K562 (cell line): Measurements from ENCODE around the gene OSGEP. TPM values are rescaled to one million over a fixed set of nuclear protein-coding genes. Genes with fewer than 3 reads are reported as not detected.
A peak's percentile ranks its signal among the peaks of the same experiment; 100 is the strongest.

Experiments used
- C11orf30 ChIP-seq: fragments of 450-650 bp; IDR thresholded peaks from 2 replicates; pipeline ENCODE4 v1.6.1; 2016; ENCODE audit warnings: low read depth, mild to moderate bottlenecking
- CHD1 ChIP-seq: fragments of 200-600 bp; sonication (generic); IDR thresholded peaks from one replicate; pipeline ENCODE4 v1.6.1; 2012; ENCODE audit warnings: mild to moderate bottlenecking, moderate library complexity, low read length, inconsistent platforms
- FOXM1 ChIP-seq, 2 experiments: fragments of 450-650 bp in 1 of 2; sonication (generic) in 1 of 2; formaldehyde crosslinking in 1 of 2; IDR thresholded peaks; 2 replicates each; pipeline versions ENCODE4 v1.6.1 to v1.9.0; 2017 to 2022; ENCODE audit warnings: low read depth in 2 of 2, mild to moderate bottlenecking in 2 of 2, missing genetic modification reagents in 1 of 2, moderate library complexity in 1 of 2
- HIVEP1 ChIP-seq: fragments of 250-450 bp; sonication (Bioruptor Pico); IDR thresholded peaks from 2 replicates; pipeline ENCODE4 v1.4.0; 2020; ENCODE audit warnings: mild to moderate bottlenecking
- KAT2B ChIP-seq: IDR thresholded peaks from one replicate; pipeline ENCODE4 v1.6.1; 2012; ENCODE audit warnings: low read depth, mild to moderate bottlenecking, control low read depth, inconsistent platforms, low read length, moderate library complexity
- KDM4B ChIP-seq, 2 experiments: fragments of 450-650 bp in 1 of 2; sonication (generic) in 1 of 2; IDR thresholded peaks; 2 replicates each; pipeline ENCODE4 v1.6.1; 2016 to 2017; ENCODE audit warnings: borderline replicate concordance in 2 of 2, antibody characterized with exemption in 1 of 2, low read depth in 1 of 2, mild to moderate bottlenecking in 1 of 2
- PRPF4 ChIP-seq: fragments of 200-400 bp; formaldehyde crosslinking; IDR thresholded peaks from one replicate; pipeline ENCODE4 v1.6.1; 2017; ENCODE audit warnings: low read length, low read depth, mild to moderate bottlenecking; ENCODE audit not compliant: insufficient read depth, poor library complexity, severe bottlenecking
- STAT5A ChIP-seq: IDR thresholded peaks from 2 replicates; pipeline ENCODE4 v1.6.1; 2012; ENCODE audit warnings: low read length, inconsistent platforms, borderline replicate concordance
- SUPT5H ChIP-seq: fragments of 450-650 bp; IDR thresholded peaks from 2 replicates; pipeline ENCODE4 v1.6.1; 2016
- TCF7 ChIP-seq: sonication (generic); IDR thresholded peaks from 2 replicates; pipeline ENCODE4 v1.6.1; 2016; ENCODE audit warnings: antibody characterized with exemption, borderline replicate concordance
- TEAD1 ChIP-seq, 2 experiments: fragments of 450-650 bp in 1 of 2; sonication (generic) in 1 of 2; formaldehyde crosslinking; IDR thresholded peaks; 2 replicates each; pipeline versions ENCODE4 v1.4.0 to v1.8.0; 2020 to 2022; ENCODE audit warnings: mild to moderate bottlenecking in 2 of 2, missing genetic modification reagents in 1 of 2
- ZEB2 ChIP-seq: fragments of 450-650 bp; IDR thresholded peaks from 2 replicates; pipeline ENCODE4 v1.6.1; 2016
- ZNF140 ChIP-seq: fragments of 250-450 bp; sonication (Bioruptor Pico); IDR thresholded peaks from 2 replicates; pipeline ENCODE4 v1.8.0; 2021; ENCODE audit warnings: moderate library complexity, mild to moderate bottlenecking, inconsistent platforms
- ZNF239 ChIP-seq: fragments of 250-450 bp; sonication (Bioruptor Pico); IDR thresholded peaks from 2 replicates; pipeline ENCODE4 v1.4.0; 2020; ENCODE audit warnings: mild to moderate bottlenecking
- ZNF589 ChIP-seq: fragments of 200-800 bp; sonication (Bioruptor generic); IDR thresholded peaks from 2 replicates; pipeline ENCODE4 v1.6.1; 2016; ENCODE audit warnings: low read depth, missing genetic modification characterization, missing compliant biosample characterization
- ZNF644 ChIP-seq: fragments of 200-800 bp; sonication (Bioruptor generic); IDR thresholded peaks from 2 replicates; pipeline ENCODE4 v1.6.1; 2016; ENCODE audit warnings: low read depth, missing genetic modification characterization, missing compliant biosample characterization
- ZNF780A ChIP-seq: fragments of 250-450 bp; sonication (Bioruptor Pico); IDR thresholded peaks from 2 replicates; pipeline ENCODE4 v1.5.0; 2021; ENCODE audit warnings: mild to moderate bottlenecking
- polyA plus RNA-seq, 8 experiments: library from polyadenylated mRNA; depleted of rRNA in 4 of 8; stranded (reverse) in 5 of 8; unstranded in 3 of 8; fragments of >200 nt; fragmentation: Nextera tagmentation in 2 of 8; fragmentation: Illumina TruSeq in 1 of 8; extraction: Ambion mirVana in 2 of 8; extraction: Trizol in 1 of 8; gene quantifications; 2 replicates each; pipeline versions ENCODE4 v1.2.1 to v1.2.3, GENCODE V29; 2011 to 2014; ENCODE audit warnings: inconsistent platforms in 1 of 8, missing spikeins in 1 of 8
- total RNA-seq, 7 experiments: library from RNA; depleted of rRNA in 6 of 7; stranded (reverse); fragments of >200 nt in 6 of 7; fragmentation: Illumina TruSeq in 2 of 7; extraction: Trizol in 2 of 7; gene quantifications; 2 replicates each; pipeline versions ENCODE4 v1.2.1 to v1.2.3, GENCODE V29; 2011 to 2021; ENCODE audit warnings: low replicate concordance in 1 of 7
- TF ChIP-seq, protein P1 (sequence below): sonication (generic); formaldehyde crosslinking; IDR thresholded peaks from 2 replicates; pipeline ENCODE4 v1.8.0; 2022; ENCODE audit warnings: mild to moderate bottlenecking, missing genetic modification reagents
- TF ChIP-seq, protein P2 (sequence below): fragments of 250-450 bp; sonication (Bioruptor Pico); IDR thresholded peaks from 2 replicates; pipeline ENCODE4 v1.4.0; 2020
- TF ChIP-seq, protein P3 (sequence below): sonication (generic); formaldehyde crosslinking; IDR thresholded peaks from 2 replicates; pipeline ENCODE4 v1.8.1; 2023; ENCODE audit warnings: mild to moderate bottlenecking, missing genetic modification reagents

Gene OSGEP
- total and polyA plus RNA-seq, 9 of the 15 experiments (the other 6 are each of a cell fraction or from before 2014, with no cell fraction given), result 32.1 to 59.2 (median 44.1) TPM

DNA sequence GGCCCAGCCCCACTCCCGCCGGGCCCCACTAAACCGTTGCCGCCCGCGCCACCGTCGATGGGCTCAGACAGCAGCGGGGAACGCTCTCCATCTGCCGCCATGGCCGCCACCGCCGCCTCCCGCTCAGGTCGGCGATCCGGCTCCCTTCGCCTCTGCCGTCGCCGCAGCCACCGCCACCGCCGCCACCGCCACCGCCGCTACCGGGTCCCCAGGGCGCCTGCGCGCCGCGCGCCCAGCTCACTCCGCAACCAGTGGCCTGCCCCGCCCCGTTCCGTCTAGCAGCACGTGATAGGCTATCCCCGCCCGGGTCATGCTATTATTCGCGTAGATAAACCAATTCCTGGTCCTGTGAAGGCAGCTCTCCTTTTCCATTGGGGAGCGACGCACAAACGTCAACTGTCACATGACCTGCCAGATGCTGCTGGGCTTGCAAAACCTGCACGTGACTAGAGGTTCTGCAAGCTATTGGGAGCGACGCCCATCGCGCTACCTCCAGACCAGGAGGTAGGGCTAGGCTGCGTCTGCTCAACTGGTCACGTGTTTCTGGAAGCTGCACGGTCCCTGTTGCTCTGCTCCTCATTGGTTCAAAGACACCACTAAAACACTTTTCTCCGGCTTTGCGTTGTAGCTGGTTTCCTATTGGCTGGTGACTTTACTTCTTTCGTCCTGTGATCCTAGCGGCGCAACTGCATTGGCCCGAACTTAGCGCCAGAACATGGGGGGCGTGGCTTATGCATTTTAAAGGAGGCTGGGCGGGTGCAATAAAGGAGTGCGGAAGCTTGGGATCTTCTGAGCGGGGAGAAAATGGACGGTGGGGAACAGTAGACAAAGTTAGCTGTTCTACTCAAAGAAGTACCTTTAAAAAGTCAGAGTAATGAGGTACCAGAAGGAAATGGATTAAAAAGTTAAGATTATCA, 6.9 kb upstream of the OSGEP start, which contains the start of gene PIP4P1 (continued):
- TF ChIP-seq FOXM1 (IDR thresholded peaks at IDR 0.05; ENCODE audit: low read depth) (peak; percentile 88), FOXM1 (CRISPR knock-in tag; IDR thresholded peaks at IDR 0.05; ENCODE audit: low read depth) (no peak), CHD1 (no peak), ZNF589 (peak; percentile 87), PRPF4 (no peak), STAT5A (no peak), C11orf30 (peak; percentile 91), KDM4B (IDR thresholded peaks at IDR 0.05; ENCODE audit: borderline replicate concordance in 2 of 2, low read depth in 1 of 2) (no peak), ZNF140 (no peak), TCF7 (no peak), ZNF644 (tag) (peak; percentile 90), SUPT5H (peak; percentile 84), ZNF780A (CRISPR knock-in tag) (no peak), KAT2B (no peak), ZNF239 (no peak), ZEB2 (no peak), HIVEP1 (0 out of 2 replicates have a peak, but pooled peaks have one; percentile 40), TEAD1 (CRISPR knock-in tag; IDR thresholded peaks at IDR 0.05) (no peak)
- TF ChIP-seq, protein P1, sequence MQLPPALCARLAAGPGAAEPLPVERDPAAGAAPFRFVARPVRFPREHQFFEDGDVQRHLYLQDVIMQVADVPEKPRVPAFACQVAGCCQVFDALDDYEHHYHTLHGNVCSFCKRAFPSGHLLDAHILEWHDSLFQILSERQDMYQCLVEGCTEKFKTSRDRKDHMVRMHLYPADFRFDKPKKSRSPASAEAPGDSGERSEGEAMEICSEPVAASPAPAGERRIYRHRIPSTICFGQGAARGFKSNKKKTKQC, result no peak
- TF ChIP-seq, protein P2, sequence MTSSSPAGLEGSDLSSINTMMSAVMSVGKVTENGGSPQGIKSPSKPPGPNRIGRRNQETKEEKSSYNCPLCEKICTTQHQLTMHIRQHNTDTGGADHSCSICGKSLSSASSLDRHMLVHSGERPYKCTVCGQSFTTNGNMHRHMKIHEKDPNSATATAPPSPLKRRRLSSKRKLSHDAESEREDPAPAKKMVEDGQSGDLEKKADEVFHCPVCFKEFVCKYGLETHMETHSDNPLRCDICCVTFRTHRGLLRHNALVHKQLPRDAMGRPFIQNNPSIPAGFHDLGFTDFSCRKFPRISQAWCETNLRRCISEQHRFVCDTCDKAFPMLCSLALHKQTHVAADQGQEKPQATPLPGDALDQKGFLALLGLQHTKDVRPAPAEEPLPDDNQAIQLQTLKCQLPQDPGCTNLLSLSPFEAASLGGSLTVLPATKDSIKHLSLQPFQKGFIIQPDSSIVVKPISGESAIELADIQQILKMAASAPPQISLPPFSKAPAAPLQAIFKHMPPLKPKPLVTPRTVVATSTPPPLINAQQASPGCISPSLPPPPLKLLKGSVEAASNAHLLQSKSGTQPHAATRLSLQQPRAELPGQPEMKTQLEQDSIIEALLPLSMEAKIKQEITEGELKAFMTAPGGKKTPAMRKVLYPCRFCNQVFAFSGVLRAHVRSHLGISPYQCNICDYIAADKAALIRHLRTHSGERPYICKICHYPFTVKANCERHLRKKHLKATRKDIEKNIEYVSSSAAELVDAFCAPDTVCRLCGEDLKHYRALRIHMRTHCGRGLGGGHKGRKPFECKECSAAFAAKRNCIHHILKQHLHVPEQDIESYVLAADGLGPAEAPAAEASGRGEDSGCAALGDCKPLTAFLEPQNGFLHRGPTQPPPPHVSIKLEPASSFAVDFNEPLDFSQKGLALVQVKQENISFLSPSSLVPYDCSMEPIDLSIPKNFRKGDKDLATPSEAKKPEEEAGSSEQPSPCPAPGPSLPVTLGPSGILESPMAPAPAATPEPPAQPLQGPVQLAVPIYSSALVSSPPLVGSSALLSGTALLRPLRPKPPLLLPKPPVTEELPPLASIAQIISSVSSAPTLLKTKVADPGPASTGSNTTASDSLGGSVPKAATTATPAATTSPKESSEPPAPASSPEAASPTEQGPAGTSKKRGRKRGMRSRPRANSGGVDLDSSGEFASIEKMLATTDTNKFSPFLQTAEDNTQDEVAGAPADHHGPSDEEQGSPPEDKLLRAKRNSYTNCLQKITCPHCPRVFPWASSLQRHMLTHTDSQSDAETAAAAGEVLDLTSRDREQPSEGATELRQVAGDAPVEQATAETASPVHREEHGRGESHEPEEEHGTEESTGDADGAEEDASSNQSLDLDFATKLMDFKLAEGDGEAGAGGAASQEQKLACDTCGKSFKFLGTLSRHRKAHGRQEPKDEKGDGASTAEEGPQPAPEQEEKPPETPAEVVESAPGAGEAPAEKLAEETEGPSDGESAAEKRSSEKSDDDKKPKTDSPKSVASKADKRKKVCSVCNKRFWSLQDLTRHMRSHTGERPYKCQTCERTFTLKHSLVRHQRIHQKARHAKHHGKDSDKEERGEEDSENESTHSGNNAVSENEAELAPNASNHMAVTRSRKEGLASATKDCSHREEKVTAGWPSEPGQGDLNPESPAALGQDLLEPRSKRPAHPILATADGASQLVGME (CRISPR knock-in tag), result no peak
- TF ChIP-seq, protein P3, sequence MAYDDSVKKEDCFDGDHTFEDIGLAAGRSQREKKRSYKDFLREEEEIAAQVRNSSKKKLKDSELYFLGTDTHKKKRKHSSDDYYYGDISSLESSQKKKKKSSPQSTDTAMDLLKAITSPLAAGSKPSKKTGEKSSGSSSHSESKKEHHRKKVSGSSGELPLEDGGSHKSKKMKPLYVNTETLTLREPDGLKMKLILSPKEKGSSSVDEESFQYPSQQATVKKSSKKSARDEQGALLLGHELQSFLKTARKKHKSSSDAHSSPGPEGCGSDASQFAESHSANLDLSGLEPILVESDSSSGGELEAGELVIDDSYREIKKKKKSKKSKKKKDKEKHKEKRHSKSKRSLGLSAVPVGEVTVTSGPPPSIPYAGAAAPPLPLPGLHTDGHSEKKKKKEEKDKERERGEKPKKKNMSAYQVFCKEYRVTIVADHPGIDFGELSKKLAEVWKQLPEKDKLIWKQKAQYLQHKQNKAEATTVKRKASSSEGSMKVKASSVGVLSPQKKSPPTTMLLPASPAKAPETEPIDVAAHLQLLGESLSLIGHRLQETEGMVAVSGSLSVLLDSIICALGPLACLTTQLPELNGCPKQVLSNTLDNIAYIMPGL (CRISPR knock-in tag), result no peak
